ENCODE measurements around the gene DIS3L.

DIS3L gene

DNA sequence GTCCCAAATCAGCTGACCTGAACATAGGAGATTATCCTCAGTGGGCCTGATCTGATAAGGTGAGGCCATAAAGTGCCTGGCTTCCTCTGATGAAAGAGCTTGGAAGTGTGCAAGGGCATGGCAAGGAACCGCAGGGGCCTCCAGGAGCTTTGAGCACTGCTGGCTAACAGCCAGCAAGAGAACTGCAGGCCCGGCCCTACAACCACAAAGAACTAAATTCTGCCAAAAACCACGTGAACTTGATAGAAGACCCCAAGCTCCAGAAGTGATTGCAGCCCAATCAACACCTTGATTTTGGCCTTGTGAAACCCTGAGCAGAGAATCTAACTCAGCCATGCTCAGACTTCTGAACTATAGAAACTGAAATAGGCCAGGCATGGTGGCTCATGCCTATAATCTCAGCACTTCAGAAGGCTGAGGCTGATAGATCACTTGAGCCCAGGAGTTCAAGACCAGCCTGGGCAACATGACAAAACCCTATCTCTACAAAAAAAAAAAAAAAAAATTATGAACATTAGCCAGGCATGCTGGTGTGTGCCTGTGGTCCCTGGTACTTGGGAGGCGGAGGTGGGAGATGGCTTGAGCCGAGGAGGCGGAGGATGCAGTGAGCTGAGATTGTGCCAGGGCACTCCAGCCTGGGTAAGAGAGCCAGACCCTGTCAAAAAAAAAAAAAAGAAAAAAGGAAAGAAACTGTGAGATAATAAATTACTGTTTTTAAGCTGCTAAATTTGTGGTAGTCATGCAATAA is 7.7 kb upstream of the DIS3L start:
- TF ChIP-seq, protein P1, sequence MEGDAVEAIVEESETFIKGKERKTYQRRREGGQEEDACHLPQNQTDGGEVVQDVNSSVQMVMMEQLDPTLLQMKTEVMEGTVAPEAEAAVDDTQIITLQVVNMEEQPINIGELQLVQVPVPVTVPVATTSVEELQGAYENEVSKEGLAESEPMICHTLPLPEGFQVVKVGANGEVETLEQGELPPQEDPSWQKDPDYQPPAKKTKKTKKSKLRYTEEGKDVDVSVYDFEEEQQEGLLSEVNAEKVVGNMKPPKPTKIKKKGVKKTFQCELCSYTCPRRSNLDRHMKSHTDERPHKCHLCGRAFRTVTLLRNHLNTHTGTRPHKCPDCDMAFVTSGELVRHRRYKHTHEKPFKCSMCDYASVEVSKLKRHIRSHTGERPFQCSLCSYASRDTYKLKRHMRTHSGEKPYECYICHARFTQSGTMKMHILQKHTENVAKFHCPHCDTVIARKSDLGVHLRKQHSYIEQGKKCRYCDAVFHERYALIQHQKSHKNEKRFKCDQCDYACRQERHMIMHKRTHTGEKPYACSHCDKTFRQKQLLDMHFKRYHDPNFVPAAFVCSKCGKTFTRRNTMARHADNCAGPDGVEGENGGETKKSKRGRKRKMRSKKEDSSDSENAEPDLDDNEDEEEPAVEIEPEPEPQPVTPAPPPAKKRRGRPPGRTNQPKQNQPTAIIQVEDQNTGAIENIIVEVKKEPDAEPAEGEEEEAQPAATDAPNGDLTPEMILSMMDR (IDR thresholded peaks at IDR 0.05; ENCODE audit: low read depth, low read length, missing control alignments) = no peak
- Histone ChIP-seq H3K27ac (no peak overlapping the region), H3K4me3 (ENCODE audit: low read depth, low read length) (no peak overlapping the region), H3K36me3 (replicated peaks) (no peaks in the 10 kb centered on the region), H3K27me3 (replicated peaks) (no peaks in the 10 kb centered on the region)
- DNase-seq = no peak
- in situ Hi-C loops (cut with HindIII; ENCODE audit: low pct_ligation_motif_present, low sequenced_read_pairs) = no loop called here

DNA sequence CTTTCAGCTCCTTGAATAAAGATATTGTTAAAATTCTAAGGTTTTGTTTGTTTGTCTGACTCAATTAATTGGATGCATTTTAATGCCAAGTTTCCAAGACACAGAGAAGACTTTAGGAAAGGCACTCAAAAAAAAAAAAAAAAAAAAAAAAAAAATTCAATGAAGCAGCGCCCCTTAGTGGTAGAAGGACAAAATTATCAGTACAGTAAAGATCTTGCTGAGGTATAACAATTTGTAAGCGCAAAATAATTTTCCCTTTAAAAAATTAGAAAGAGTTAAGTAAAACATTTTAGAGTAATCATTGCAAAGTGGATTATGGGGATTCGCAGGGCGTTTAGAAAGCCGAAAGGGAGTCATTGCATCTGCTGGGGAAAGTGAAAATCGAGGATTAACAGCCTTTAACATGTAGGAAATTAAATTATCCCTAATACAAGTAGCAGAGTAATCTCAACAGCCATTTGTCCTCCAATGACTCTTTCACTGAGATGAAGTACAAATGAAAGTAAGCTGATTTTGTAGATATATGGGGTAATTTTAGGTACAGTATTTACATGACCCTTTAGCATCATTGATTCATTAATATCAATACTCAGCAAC is 5.8 kb upstream of the DIS3L start:
- in situ Hi-C loops (cut with HindIII; ENCODE audit: low pct_ligation_motif_present, low sequenced_read_pairs) = no loop called here
- no peaks in the 10 kb centered on the region for H3K36me3 ChIP-seq (replicated peaks)
- no peak for DNase-seq
- TF ChIP-seq, protein P1 (IDR thresholded peaks at IDR 0.05; ENCODE audit: low read depth, low read length, missing control alignments) = peak; percentile 36
- no peak overlapping the region for H3K27ac ChIP-seq
- H3K27me3 ChIP-seq (replicated peaks) = no peaks in the 10 kb centered on the region
- H3K4me3 ChIP-seq (ENCODE audit: low read depth, low read length) = no peak overlapping the region

DNA sequence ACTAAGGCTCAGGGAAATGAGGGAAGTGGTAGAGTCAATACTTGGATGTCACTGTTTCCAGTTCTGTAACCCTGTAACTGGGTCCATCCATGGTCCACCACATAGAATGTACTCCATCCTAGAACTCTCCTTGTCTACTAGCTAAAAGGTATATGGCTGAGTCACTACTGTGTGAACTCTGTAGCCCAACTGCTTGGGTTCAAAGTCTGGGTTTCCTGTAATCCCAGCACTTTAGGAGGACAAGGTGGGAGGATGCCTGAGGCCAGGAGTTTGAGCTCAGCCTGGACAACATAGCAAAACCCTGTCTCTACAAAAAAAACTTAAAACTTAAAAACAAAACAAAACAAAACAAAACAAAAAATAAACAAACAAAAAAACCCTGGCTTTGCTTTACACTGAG is 5.3 kb upstream of the DIS3L start:
- Histone ChIP-seq H3K27ac (no peak overlapping the region), H3K4me3 (ENCODE audit: low read depth, low read length) (no peak overlapping the region), H3K27me3 (replicated peaks) (no peaks in the 10 kb centered on the region), H3K36me3 (replicated peaks) (no peaks in the 10 kb centered on the region)
- in situ Hi-C loops (cut with HindIII; ENCODE audit: low pct_ligation_motif_present, low sequenced_read_pairs) = no loop called here
- TF ChIP-seq, protein P1 (IDR thresholded peaks at IDR 0.05; ENCODE audit: low read depth, low read length, missing control alignments) = no peak
- DNase-seq = no peak

DNA sequence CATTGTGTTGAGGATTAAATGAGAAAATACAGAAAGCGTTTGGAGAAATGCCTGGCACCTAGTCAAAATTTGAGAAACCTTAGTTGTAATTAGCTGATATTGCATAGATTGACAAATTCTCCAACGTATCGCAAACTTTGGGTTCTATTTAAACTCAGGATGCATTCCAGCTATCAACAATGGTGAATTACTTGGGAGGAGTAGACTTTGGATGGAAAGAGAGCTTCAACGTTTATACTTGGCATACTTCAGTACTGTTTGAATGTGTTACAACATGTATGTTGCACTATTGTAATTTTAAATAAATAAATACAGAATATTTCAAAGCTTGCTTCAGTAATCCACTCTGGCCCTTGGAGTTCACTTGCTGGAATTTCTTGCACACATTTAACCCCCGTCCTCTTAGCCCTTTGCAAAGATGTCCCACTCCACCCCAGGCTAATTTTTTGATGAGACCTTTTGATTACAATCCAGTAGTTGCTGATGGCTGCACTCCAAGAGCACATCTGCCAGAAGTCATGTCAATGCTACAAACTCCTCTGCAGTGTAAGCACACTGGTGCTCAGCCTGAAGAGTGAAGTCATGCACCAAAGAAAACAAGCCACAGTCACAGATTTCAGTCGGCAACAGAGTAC is 4.7 kb upstream of the DIS3L start:
- Histone ChIP-seq H3K36me3 (replicated peaks) (no peaks in the 10 kb centered on the region), H3K27me3 (replicated peaks) (no peaks in the 10 kb centered on the region), H3K4me3 (ENCODE audit: low read depth, low read length) (no peak overlapping the region), H3K27ac (no peak overlapping the region)
- in situ Hi-C loops (cut with HindIII; ENCODE audit: low pct_ligation_motif_present, low sequenced_read_pairs) = no loop called here
- TF ChIP-seq, protein P1 (IDR thresholded peaks at IDR 0.05; ENCODE audit: low read depth, low read length, missing control alignments) = no peak
- peak; percentile 13 for DNase-seq

DNA sequence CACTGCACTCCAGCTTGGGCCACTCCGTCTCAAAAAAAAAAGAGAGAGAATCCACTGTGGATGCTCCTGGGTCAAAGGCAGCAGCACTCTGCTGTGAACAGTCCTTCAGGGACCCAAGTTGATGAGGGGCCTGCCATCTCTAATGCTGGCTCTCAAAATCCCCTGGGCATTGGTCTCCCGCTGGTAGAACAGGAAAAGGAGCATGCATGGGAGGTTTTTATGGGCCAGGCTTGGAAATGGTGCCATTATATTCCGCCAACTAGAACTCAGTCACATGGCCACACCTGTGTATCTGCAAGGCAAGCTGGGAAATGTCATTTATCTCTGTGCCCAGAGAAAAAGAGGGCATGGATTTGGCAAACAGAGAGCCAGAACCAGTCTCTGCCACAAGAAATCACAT is 3.4 kb upstream of the DIS3L start:
- DNase-seq = no peak
- Histone ChIP-seq H3K27me3 (replicated peaks) (no peaks in the 10 kb centered on the region), H3K4me3 (ENCODE audit: low read depth, low read length) (no peak overlapping the region), H3K27ac (no peak overlapping the region), H3K36me3 (replicated peaks) (no peaks in the 10 kb centered on the region)
- TF ChIP-seq, protein P1 (IDR thresholded peaks at IDR 0.05; ENCODE audit: low read depth, low read length, missing control alignments) = no peak
- in situ Hi-C loops (cut with HindIII; ENCODE audit: low pct_ligation_motif_present, low sequenced_read_pairs) = no loop called here
